ENCODE measurements around the gene C2orf76.
"Not testable (repeated sequence)": the region's sequence is repeated elsewhere in the genome, so short reads cannot be mapped to it uniquely, and the experiment has no call there.

Gene C2orf76

GRCh38 chr2:119366649-119367471 is at the start of gene C2orf76, which contains the start of gene DBI:
Gene C2orf76, minus strand, starts transcription at chr2:119366834. Its CDS starts 26,875 bp downstream, at chr2:119339959.
Gene DBI, plus strand, starts transcription at chr2:119366977. Its CDS starts 75 bp downstream, at chr2:119367052.
- Mint-ChIP-seq H3K9me3 (no peaks in the 10 kb centered on the region), H3K27me3 (no peaks in the 10 kb centered on the region), H3K4me1 (peaks cover 56% of the 10 kb centered on the region), H3K4me3 (peak within 1 kb of the TSS; percentile 100), H3K27ac (peak within 1 kb of the TSS; percentile 99), H3K36me3 (peaks cover 41% of the 10 kb centered on the region)
- ATAC-seq, result peak; percentile 99

GRCh38 chr2:119415630-119416029 is 49.0 kb upstream of the C2orf76 start:
- ATAC-seq, result no peak
- no peaks in the 10 kb centered on the region for H3K36me3 Mint-ChIP-seq
- no peaks in the 10 kb centered on the region for H3K9me3 Mint-ChIP-seq
- no peak overlapping the region for H3K4me3 Mint-ChIP-seq
- no peak overlapping the region for H3K27ac Mint-ChIP-seq
- peaks cover 17% of the 10 kb centered on the region for H3K27me3 Mint-ChIP-seq
- H3K4me1 Mint-ChIP-seq, result peaks cover 17% of the 10 kb centered on the region

- no peaks in the 10 kb centered on the region for H3K36me3 Mint-ChIP-seq
- H3K27ac Mint-ChIP-seq, result no peak overlapping the region
- no peak overlapping the region for H3K4me3 Mint-ChIP-seq
- ATAC-seq, result peak; percentile 24
- H3K4me1 Mint-ChIP-seq, result peaks cover 17% of the 10 kb centered on the region
- H3K27me3 Mint-ChIP-seq, result peaks cover 19% of the 10 kb centered on the region
- H3K9me3 Mint-ChIP-seq, result no peaks in the 10 kb centered on the region
Observed at GRCh38 chr2:119414894-119415293, 48.3 kb upstream of the C2orf76 start.

GRCh38 chr2:119409506-119409905 is 42.9 kb upstream of the C2orf76 start:
- Mint-ChIP-seq H3K27me3 (peaks cover 28% of the 10 kb centered on the region), H3K36me3 (no peaks in the 10 kb centered on the region), H3K9me3 (no peaks in the 10 kb centered on the region), H3K27ac (no peak overlapping the region), H3K4me3 (no peak overlapping the region), H3K4me1 (peaks cover 2% of the 10 kb centered on the region)
- ATAC-seq, result no peak

GRCh38 chr2:119408221-119408619 is 41.6 kb upstream of the C2orf76 start:
- ATAC-seq, result no peak
- H3K27me3 Mint-ChIP-seq, result peaks cover 28% of the 10 kb centered on the region
- H3K4me3 Mint-ChIP-seq, result no peak overlapping the region
- H3K36me3 Mint-ChIP-seq, result no peaks in the 10 kb centered on the region
- no peak overlapping the region for H3K27ac Mint-ChIP-seq
- H3K9me3 Mint-ChIP-seq, result no peaks in the 10 kb centered on the region
- H3K4me1 Mint-ChIP-seq, result no peaks in the 10 kb centered on the region

- H3K9me3 Mint-ChIP-seq, result no peaks in the 10 kb centered on the region
- no peaks in the 10 kb centered on the region for H3K4me1 Mint-ChIP-seq
- peaks cover 28% of the 10 kb centered on the region for H3K27me3 Mint-ChIP-seq
- peak; percentile 47 for ATAC-seq
- H3K36me3 Mint-ChIP-seq, result no peaks in the 10 kb centered on the region
- H3K27ac Mint-ChIP-seq, result no peak overlapping the region
- H3K4me3 Mint-ChIP-seq, result no peak overlapping the region
Observed at GRCh38 chr2:119407430-119408220, 41.0 kb upstream of the C2orf76 start.

- Mint-ChIP-seq H3K27me3 (peaks cover 20% of the 10 kb centered on the region), H3K36me3 (no peaks in the 10 kb centered on the region), H3K4me3 (no peak overlapping the region), H3K9me3 (no peaks in the 10 kb centered on the region), H3K4me1 (no peaks in the 10 kb centered on the region), H3K27ac (no peak overlapping the region)
- ATAC-seq, result no peak
Observed at GRCh38 chr2:119405151-119405550, 38.5 kb upstream of the C2orf76 start.

- not testable (repeated sequence) for H3K4me3 Mint-ChIP-seq, ATAC-seq, H3K4me1 Mint-ChIP-seq, H3K27ac Mint-ChIP-seq, H3K9me3 Mint-ChIP-seq, H3K36me3 Mint-ChIP-seq
- H3K27me3 Mint-ChIP-seq, result peaks cover 30% of the 10 kb centered on the region
Observed at GRCh38 chr2:119403618-119404017, 37.0 kb upstream of the C2orf76 start.

GRCh38 chr2:119402645-119403560 is 36.3 kb upstream of the C2orf76 start:
- ATAC-seq, result no peak
- Mint-ChIP-seq H3K27ac (no peak overlapping the region), H3K9me3 (no peaks in the 10 kb centered on the region), H3K4me3 (no peak overlapping the region), H3K27me3 (peaks cover 33% of the 10 kb centered on the region), H3K36me3 (no peaks in the 10 kb centered on the region), H3K4me1 (peaks cover 6% of the 10 kb centered on the region)

- H3K4me3 Mint-ChIP-seq, result no peak overlapping the region
- H3K9me3 Mint-ChIP-seq, result no peaks in the 10 kb centered on the region
- no peaks in the 10 kb centered on the region for H3K36me3 Mint-ChIP-seq
- no peak overlapping the region for H3K27ac Mint-ChIP-seq
- H3K4me1 Mint-ChIP-seq, result peaks cover 6% of the 10 kb centered on the region
- peaks cover 33% of the 10 kb centered on the region for H3K27me3 Mint-ChIP-seq
- ATAC-seq, result no peak
Observed at GRCh38 chr2:119402106-119402505, 35.5 kb upstream of the C2orf76 start.

- Mint-ChIP-seq H3K27ac (no peak overlapping the region), H3K27me3 (peaks cover 20% of the 10 kb centered on the region), H3K36me3 (no peaks in the 10 kb centered on the region), H3K4me1 (peaks cover 6% of the 10 kb centered on the region), H3K9me3 (no peaks in the 10 kb centered on the region), H3K4me3 (no peak overlapping the region)
- no peak for ATAC-seq
Observed at GRCh38 chr2:119397196-119397595, 30.6 kb upstream of the C2orf76 start.

- Mint-ChIP-seq H3K4me3 (no peak overlapping the region), H3K27ac (no peak overlapping the region)
- ATAC-seq, result no peak
Observed at GRCh38 chr2:119393971-119394748, 27.5 kb upstream of the C2orf76 start.

GRCh38 chr2:119389615-119390306 is 23.1 kb upstream of the C2orf76 start:
- H3K36me3 Mint-ChIP-seq, result no peaks in the 10 kb centered on the region
- peaks cover 5% of the 10 kb centered on the region for H3K27me3 Mint-ChIP-seq
- peaks cover 9% of the 10 kb centered on the region for H3K4me1 Mint-ChIP-seq
- ATAC-seq, result no peak
- no peaks in the 10 kb centered on the region for H3K9me3 Mint-ChIP-seq
- no peak overlapping the region for H3K27ac Mint-ChIP-seq
- H3K4me3 Mint-ChIP-seq, result no peak overlapping the region

More at GRCh38 chr2:119393971-119394748, 27.5 kb upstream of the C2orf76 start:
- H3K9me3 Mint-ChIP-seq, result no peaks in the 10 kb centered on the region
- peaks cover 8% of the 10 kb centered on the region for H3K27me3 Mint-ChIP-seq
- peaks cover 6% of the 10 kb centered on the region for H3K4me1 Mint-ChIP-seq
- H3K36me3 Mint-ChIP-seq, result no peaks in the 10 kb centered on the region

Data from stimulated activated memory B cell treated with anti-CD40 and anti-IgM and Interleukin-4, amounts not matched to agents 10 μg/mL and 1 μg/mL and 100 μg/mL, for 72 hours (primary cell).